Ramos (cell line): ENCODE results near the gene XIRP1.

Experiments
- in situ Hi-C: fragments of 300-500 bp; cut with MboI; formaldehyde crosslinking; loops from one replicate; pipeline ENCODE4 v1.14.3; 2022; ENCODE audit warnings: low sequenced_read_pairs; ENCODE audit not compliant: unreplicated experiment

XIRP1 gene

GRCh38 chr3:39209329-39209970 is 17.1 kb upstream of the XIRP1 start:
- in situ Hi-C loops: no loop called here

- in situ Hi-C loops: no loop called here
Observed at GRCh38 chr3:39208463-39209055, 16.2 kb upstream of the XIRP1 start.

- in situ Hi-C loops: no loop called here
Observed at GRCh38 chr3:39207361-39208186, 15.2 kb upstream of the XIRP1 start.

GRCh38 chr3:39205919-39206516 is 13.6 kb upstream of the XIRP1 start:
- in situ Hi-C loops: no loop called here

- in situ Hi-C loops: no loop called here
Observed at GRCh38 chr3:39205131-39205530, 12.7 kb upstream of the XIRP1 start.

- in situ Hi-C loops: no loop called here
Observed at GRCh38 chr3:39203860-39204259, 11.5 kb upstream of the XIRP1 start.

- in situ Hi-C loops: no loop called here
Observed at GRCh38 chr3:39203402-39203801, 11.0 kb upstream of the XIRP1 start.

GRCh38 chr3:39202094-39202493 is 9.7 kb upstream of the XIRP1 start:
- in situ Hi-C loops: no loop called here

- in situ Hi-C loops: loop anchor here (25.0 kb wide), 1 partner anchor 190 kb away; the partner anchor contains the start of gene SLC25A38
Observed at GRCh38 chr3:39196671-39197356, 4.4 kb upstream of the XIRP1 start.

GRCh38 chr3:39196034-39196433 is 3.6 kb upstream of the XIRP1 start:
- in situ Hi-C loops: loop anchor here (25.0 kb wide), 1 partner anchor 191 kb away; the partner anchor contains the start of gene SLC25A38

GRCh38 chr3:39193391-39193790 is 996 bp upstream of the XIRP1 start:
- in situ Hi-C loops: loop anchor here (25.0 kb wide), 1 partner anchor 194 kb away; the partner anchor contains the start of gene SLC25A38

- in situ Hi-C loops: loop anchor here (25.0 kb wide), 1 partner anchor 196 kb away; the partner anchor contains the start of gene SLC25A38
Observed at GRCh38 chr3:39191773-39192172, 622 bp downstream of the XIRP1 start.

- in situ Hi-C loops: loop anchor here (25.0 kb wide), 1 partner anchor 196 kb away; the partner anchor contains the start of gene SLC25A38
Observed at GRCh38 chr3:39191111-39191510, 1.3 kb downstream of the XIRP1 start.

GRCh38 chr3:39190281-39191025 is 1.9 kb downstream of the XIRP1 start:
- in situ Hi-C loops: loop anchor here (25.0 kb wide), 1 partner anchor 197 kb away; the partner anchor contains the start of gene SLC25A38

GRCh38 chr3:39189959-39190269 is 2.5 kb downstream of the XIRP1 start:
- in situ Hi-C loops: loop anchor here (5.0 to 25.0 kb wide), 2 partner anchors 97 to 197 kb away; partner anchors contain the start of gene SLC25A38

- in situ Hi-C loops: loop anchor here (5.0 to 25.0 kb wide), 2 partner anchors 98 to 198 kb away; partner anchors contain the start of gene SLC25A38
Observed at GRCh38 chr3:39189150-39189958, 3.0 kb downstream of the XIRP1 start.

GRCh38 chr3:39188271-39189149 is 3.9 kb downstream of the XIRP1 start:
- in situ Hi-C loops: loop anchor here (5.0 to 25.0 kb wide), 2 partner anchors 99 to 199 kb away; partner anchors contain the start of gene SLC25A38
